Measurements from ENCODE around the gene AFMID.
A peak's percentile ranks its signal among the peaks of the same experiment; 100 is the strongest.

The AFMID gene

DNA sequence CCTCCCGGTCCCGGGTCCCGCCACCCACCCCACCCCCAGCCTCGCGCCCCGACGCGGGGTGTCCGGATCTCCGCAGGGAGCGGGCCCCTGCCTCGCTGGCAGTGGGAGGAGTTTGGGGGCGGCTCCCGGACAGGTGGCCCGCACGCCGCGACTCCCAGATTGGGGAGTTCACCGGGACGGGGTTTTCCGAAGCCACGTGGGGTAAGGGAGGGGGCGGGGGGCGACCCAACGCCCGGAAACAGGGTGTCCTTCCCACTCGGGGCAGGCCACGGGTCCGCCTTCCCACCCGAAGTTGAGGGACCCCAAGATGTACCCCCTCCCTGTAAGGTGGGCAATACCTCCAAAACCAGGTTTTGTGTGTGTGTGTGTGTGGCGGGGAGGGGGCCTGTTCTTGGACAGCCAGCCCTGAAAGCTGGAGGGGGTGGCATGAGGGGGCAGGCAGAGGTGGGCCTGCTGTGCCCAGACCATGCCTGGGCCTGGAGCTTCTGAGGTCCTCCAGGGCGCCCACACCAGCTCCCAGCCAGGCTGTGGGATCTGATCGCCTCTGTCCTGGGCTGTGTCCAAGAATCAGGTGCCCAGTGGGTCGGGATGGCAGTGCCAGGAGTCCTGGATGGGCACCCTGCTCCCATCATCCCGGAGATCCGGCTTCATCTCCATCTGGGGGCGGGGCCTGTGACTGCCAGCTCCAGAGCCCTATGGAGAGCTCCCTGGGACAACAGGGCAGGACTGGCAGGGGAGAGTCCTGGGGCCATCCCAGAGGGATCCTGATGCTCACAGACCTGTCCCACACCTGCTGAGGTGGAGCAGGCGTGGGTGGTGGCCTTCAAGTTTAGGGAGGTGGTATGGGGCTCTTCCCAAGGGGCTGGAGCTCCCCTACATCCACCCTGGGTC is 18.0 kb upstream of the AFMID start (continued):
- TF ChIP-seq, protein P1, sequence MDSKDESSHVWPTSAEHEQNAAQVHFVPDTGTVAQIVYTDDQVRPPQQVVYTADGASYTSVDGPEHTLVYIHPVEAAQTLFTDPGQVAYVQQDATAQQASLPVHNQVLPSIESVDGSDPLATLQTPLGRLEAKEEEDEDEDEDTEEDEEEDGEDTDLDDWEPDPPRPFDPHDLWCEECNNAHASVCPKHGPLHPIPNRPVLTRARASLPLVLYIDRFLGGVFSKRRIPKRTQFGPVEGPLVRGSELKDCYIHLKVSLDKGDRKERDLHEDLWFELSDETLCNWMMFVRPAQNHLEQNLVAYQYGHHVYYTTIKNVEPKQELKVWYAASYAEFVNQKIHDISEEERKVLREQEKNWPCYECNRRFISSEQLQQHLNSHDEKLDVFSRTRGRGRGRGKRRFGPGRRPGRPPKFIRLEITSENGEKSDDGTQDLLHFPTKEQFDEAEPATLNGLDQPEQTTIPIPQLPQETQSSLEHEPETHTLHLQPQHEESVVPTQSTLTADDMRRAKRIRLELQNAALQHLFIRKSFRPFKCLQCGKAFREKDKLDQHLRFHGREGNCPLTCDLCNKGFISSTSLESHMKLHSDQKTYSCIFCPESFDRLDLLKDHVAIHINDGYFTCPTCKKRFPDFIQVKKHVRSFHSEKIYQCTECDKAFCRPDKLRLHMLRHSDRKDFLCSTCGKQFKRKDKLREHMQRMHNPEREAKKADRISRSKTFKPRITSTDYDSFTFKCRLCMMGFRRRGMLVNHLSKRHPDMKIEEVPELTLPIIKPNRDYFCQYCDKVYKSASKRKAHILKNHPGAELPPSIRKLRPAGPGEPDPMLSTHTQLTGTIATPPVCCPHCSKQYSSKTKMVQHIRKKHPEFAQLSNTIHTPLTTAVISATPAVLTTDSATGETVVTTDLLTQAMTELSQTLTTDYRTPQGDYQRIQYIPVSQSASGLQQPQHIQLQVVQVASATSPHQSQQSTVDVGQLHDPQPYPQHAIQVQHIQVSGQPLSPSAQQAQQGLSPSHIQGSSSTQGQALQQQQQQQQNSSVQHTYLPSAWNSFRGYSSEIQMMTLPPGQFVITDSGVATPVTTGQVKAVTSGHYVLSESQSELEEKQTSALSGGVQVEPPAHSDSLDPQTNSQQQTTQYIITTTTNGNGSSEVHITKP (tag by site-specific recombination; IDR thresholded peaks at IDR 0.05) = no peak
- TF ChIP-seq HOXC10 (CRISPR knock-in tag; IDR thresholded peaks at IDR 0.05) = no peak
- no peak for TF ChIP-seq ZNF585B (tag by site-specific recombination; IDR thresholded peaks at IDR 0.05)
- no peak for TF ChIP-seq ZNF664 (tag by site-specific recombination; IDR thresholded peaks at IDR 0.05)
- peak; percentile 96 for TF ChIP-seq ZNF335 (tag by site-specific recombination; conservative IDR thresholded peaks at IDR 0.05)
- TF ChIP-seq SP2 (tag by site-specific recombination; IDR thresholded peaks at IDR 0.05) = peak; percentile 44
- TF ChIP-seq, protein P2, sequence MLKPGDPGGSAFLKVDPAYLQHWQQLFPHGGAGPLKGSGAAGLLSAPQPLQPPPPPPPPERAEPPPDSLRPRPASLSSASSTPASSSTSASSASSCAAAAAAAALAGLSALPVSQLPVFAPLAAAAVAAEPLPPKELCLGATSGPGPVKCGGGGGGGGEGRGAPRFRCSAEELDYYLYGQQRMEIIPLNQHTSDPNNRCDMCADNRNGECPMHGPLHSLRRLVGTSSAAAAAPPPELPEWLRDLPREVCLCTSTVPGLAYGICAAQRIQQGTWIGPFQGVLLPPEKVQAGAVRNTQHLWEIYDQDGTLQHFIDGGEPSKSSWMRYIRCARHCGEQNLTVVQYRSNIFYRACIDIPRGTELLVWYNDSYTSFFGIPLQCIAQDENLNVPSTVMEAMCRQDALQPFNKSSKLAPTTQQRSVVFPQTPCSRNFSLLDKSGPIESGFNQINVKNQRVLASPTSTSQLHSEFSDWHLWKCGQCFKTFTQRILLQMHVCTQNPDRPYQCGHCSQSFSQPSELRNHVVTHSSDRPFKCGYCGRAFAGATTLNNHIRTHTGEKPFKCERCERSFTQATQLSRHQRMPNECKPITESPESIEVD (tag by site-specific recombination; IDR thresholded peaks at IDR 0.05) = no peak
- TF ChIP-seq, protein P3, sequence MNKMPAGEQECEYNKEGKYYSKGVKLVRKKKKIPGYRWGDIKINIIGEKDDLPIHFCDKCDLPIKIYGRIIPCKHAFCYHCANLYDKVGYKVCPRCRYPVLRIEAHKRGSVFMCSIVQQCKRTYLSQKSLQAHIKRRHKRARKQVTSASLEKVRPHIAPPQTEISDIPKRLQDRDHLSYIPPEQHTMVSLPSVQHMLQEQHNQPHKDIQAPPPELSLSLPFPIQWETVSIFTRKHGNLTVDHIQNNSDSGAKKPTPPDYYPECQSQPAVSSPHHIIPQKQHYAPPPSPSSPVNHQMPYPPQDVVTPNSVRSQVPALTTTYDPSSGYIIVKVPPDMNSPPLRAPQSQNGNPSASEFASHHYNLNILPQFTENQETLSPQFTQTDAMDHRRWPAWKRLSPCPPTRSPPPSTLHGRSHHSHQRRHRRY (tag by site-specific recombination; IDR thresholded peaks at IDR 0.05) = no peak
- TF ChIP-seq ZNF624 (tag by site-specific recombination; IDR thresholded peaks at IDR 0.05) = no peak
- no peak for TF ChIP-seq ZNF843 (tag by site-specific recombination; IDR thresholded peaks at IDR 0.05)
- TF ChIP-seq, protein P4, sequence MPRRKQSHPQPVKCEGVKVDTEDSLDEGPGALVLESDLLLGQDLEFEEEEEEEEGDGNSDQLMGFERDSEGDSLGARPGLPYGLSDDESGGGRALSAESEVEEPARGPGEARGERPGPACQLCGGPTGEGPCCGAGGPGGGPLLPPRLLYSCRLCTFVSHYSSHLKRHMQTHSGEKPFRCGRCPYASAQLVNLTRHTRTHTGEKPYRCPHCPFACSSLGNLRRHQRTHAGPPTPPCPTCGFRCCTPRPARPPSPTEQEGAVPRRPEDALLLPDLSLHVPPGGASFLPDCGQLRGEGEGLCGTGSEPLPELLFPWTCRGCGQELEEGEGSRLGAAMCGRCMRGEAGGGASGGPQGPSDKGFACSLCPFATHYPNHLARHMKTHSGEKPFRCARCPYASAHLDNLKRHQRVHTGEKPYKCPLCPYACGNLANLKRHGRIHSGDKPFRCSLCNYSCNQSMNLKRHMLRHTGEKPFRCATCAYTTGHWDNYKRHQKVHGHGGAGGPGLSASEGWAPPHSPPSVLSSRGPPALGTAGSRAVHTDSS (tag by site-specific recombination; IDR thresholded peaks at IDR 0.05) = no peak
- peak; percentile 94 for TF ChIP-seq GLIS1 (tag by site-specific recombination; IDR thresholded peaks at IDR 0.05)
- no peak for TF ChIP-seq ZNF544 (tag by site-specific recombination; IDR thresholded peaks at IDR 0.05)
- no peak for TF ChIP-seq ZNF596 (tag by site-specific recombination; IDR thresholded peaks at IDR 0.05)
- TF ChIP-seq ZEB2 (tag by site-specific recombination; IDR thresholded peaks at IDR 0.05) = 0 out of 2 replicates have a peak, but pooled peaks have one; percentile 36
- TF ChIP-seq GLIS2 (tag by site-specific recombination; IDR thresholded peaks at IDR 0.05) = peak; percentile 90
- TF ChIP-seq ZNF223 (tag by site-specific recombination; IDR thresholded peaks at IDR 0.05) = no peak
- peak; percentile 51; the same call in 1 of the 2 replicates for TF ChIP-seq KLF1 (tag by site-specific recombination; IDR thresholded peaks at IDR 0.05)
- TF ChIP-seq ZNF274 (IDR thresholded peaks at IDR 0.05; ENCODE audit: low read length) = no peak
- TF ChIP-seq ZNF274 (tag by site-specific recombination; IDR thresholded peaks at IDR 0.05; ENCODE audit: borderline replicate concordance) = no peak
- TF ChIP-seq ZNF837 (tag by site-specific recombination; IDR thresholded peaks at IDR 0.05) = no peak
- TF ChIP-seq ZNF184 (tag by site-specific recombination; IDR thresholded peaks at IDR 0.05) = no peak
- TF ChIP-seq ZNF623 (tag by site-specific recombination; IDR thresholded peaks at IDR 0.05) = no peak
- no peak for TF ChIP-seq SALL2 (tag by site-specific recombination; IDR thresholded peaks at IDR 0.05; ENCODE audit: borderline replicate concordance)
- no peak for TF ChIP-seq ZNF660 (tag by site-specific recombination; IDR thresholded peaks at IDR 0.05)
- TF ChIP-seq, protein P5, sequence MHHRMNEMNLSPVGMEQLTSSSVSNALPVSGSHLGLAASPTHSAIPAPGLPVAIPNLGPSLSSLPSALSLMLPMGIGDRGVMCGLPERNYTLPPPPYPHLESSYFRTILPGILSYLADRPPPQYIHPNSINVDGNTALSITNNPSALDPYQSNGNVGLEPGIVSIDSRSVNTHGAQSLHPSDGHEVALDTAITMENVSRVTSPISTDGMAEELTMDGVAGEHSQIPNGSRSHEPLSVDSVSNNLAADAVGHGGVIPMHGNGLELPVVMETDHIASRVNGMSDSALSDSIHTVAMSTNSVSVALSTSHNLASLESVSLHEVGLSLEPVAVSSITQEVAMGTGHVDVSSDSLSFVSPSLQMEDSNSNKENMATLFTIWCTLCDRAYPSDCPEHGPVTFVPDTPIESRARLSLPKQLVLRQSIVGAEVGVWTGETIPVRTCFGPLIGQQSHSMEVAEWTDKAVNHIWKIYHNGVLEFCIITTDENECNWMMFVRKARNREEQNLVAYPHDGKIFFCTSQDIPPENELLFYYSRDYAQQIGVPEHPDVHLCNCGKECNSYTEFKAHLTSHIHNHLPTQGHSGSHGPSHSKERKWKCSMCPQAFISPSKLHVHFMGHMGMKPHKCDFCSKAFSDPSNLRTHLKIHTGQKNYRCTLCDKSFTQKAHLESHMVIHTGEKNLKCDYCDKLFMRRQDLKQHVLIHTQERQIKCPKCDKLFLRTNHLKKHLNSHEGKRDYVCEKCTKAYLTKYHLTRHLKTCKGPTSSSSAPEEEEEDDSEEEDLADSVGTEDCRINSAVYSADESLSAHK (tag by site-specific recombination; IDR thresholded peaks at IDR 0.05) = no peak
- peak; percentile 61 for TF ChIP-seq EGR2 (tag by site-specific recombination; IDR thresholded peaks at IDR 0.05; ENCODE audit: low read depth)
- no peak for TF ChIP-seq ZFP41 (tag by site-specific recombination; IDR thresholded peaks at IDR 0.05; ENCODE audit: borderline replicate concordance)
- TF ChIP-seq ZNF239 (tag by site-specific recombination; IDR thresholded peaks at IDR 0.05) = no peak
- no peak for TF ChIP-seq ZNF571 (tag by site-specific recombination; IDR thresholded peaks at IDR 0.05)
- no peak for TF ChIP-seq ZNF830 (tag by site-specific recombination; IDR thresholded peaks at IDR 0.05; ENCODE audit: low read depth)
